SK-N-SH treated with all-trans-retinoic acid at 6 μM for 48 hours (cell line): ENCODE measurements around the gene PLIN1.

Source experiments
- ATAC-seq: fragments of 200-7000 bp; cut with Tn5 transposase; 3 replicates; pipeline ENCODE4 v1.9.1; 2020; ENCODE audit warnings: mild to moderate bottlenecking, moderate library complexity
- ARNTL ChIP-seq: fragments of 450-650 bp; formaldehyde crosslinking; IDR thresholded peaks from 2 replicates; pipeline ENCODE4 v1.5.0; 2020; ENCODE audit warnings: low read depth, mild to moderate bottlenecking, moderate library complexity, borderline replicate concordance
- BACH2 ChIP-seq: fragments of 250-450 bp; sonication (Bioruptor Pico); IDR thresholded peaks from 2 replicates; pipeline ENCODE4 v1.9.0; 2021; ENCODE audit warnings: mild to moderate bottlenecking, borderline replicate concordance
- CREB5 ChIP-seq: fragments of 250-450 bp; sonication (Bioruptor Pico); IDR thresholded peaks from 2 replicates; pipeline ENCODE4 v1.5.1; 2020; ENCODE audit warnings: low read depth, mild to moderate bottlenecking, moderate library complexity
- CSDC2 ChIP-seq: fragments of 250-450 bp; sonication (Bioruptor Pico); IDR thresholded peaks from 2 replicates; pipeline ENCODE4 v1.5.0; 2020; ENCODE audit warnings: mild to moderate bottlenecking, moderate library complexity
- ESRRG ChIP-seq: fragments of 250-450 bp; sonication (Bioruptor Pico); IDR thresholded peaks from 2 replicates; pipeline ENCODE4 v1.6.1; 2021; ENCODE audit warnings: mild to moderate bottlenecking
- GLIS3 ChIP-seq: fragments of 250-450 bp; sonication (Bioruptor Pico); IDR thresholded peaks from 2 replicates; pipeline ENCODE4 v1.5.0; 2020; ENCODE audit warnings: mild to moderate bottlenecking, moderate library complexity
- ISL1 ChIP-seq: fragments of 250-450 bp; sonication (Bioruptor Pico); IDR thresholded peaks from 2 replicates; pipeline ENCODE4 v2.1.2; 2022; ENCODE audit warnings: mild to moderate bottlenecking, moderate library complexity
- OSR1 ChIP-seq: fragments of 250-450 bp; sonication (Bioruptor Pico); IDR thresholded peaks from 2 replicates; pipeline ENCODE4 v1.8.0; 2022; ENCODE audit warnings: moderate library complexity, mild to moderate bottlenecking, inconsistent platforms
- PATZ1 ChIP-seq: fragments of 250-450 bp; sonication (Bioruptor Pico); IDR thresholded peaks from 2 replicates; pipeline ENCODE4 v1.8.0; 2020; ENCODE audit warnings: mild to moderate bottlenecking, moderate library complexity, borderline replicate concordance
- POU6F1 ChIP-seq: fragments of 250-450 bp; sonication (Bioruptor Pico); IDR thresholded peaks from 2 replicates; pipeline ENCODE4 v1.8.0; 2021; ENCODE audit warnings: low read depth, mild to moderate bottlenecking, moderate library complexity, borderline replicate concordance
- PPARA ChIP-seq: fragments of 250-450 bp; sonication (Bioruptor Pico); IDR thresholded peaks from 2 replicates; pipeline ENCODE4 v1.5.0; 2020; ENCODE audit warnings: mild to moderate bottlenecking, borderline replicate concordance
- RARB ChIP-seq: fragments of 250-450 bp; sonication (Bioruptor Pico); IDR thresholded peaks from 2 replicates; pipeline ENCODE4 v1.8.0; 2021; ENCODE audit warnings: mild to moderate bottlenecking, moderate library complexity
- SNAI2 ChIP-seq: fragments of 250-450 bp; sonication (Bioruptor Pico); IDR thresholded peaks from 2 replicates; pipeline ENCODE4 v1.5.0; 2020; ENCODE audit warnings: mild to moderate bottlenecking, moderate library complexity
- TCF4 ChIP-seq: fragments of 250-450 bp; sonication (Bioruptor Pico); IDR thresholded peaks from 2 replicates; pipeline ENCODE4 v1.8.0; 2021; ENCODE audit warnings: mild to moderate bottlenecking, moderate library complexity, borderline replicate concordance
- TOX ChIP-seq: fragments of 250-450 bp; sonication (Bioruptor Pico); IDR thresholded peaks from 2 replicates; pipeline ENCODE4 v1.8.0; 2021; ENCODE audit warnings: mild to moderate bottlenecking, moderate library complexity, borderline replicate concordance
- ZC3H10 ChIP-seq: fragments of 250-450 bp; sonication (Bioruptor Pico); IDR thresholded peaks from 2 replicates; pipeline ENCODE4 v1.5.1; 2021; ENCODE audit warnings: mild to moderate bottlenecking, moderate library complexity
- ZFP3 ChIP-seq: fragments of 250-450 bp; sonication (Bioruptor Pico); IDR thresholded peaks from 2 replicates; pipeline ENCODE4 v1.5.0; 2020; ENCODE audit warnings: mild to moderate bottlenecking, moderate library complexity
- ZFP30 ChIP-seq: fragments of 450-650 bp; formaldehyde crosslinking; IDR thresholded peaks from 2 replicates; pipeline ENCODE4 v1.5.0; 2022; ENCODE audit warnings: mild to moderate bottlenecking, moderate library complexity
- ZNF565 ChIP-seq: fragments of 450-650 bp; formaldehyde crosslinking; conservative IDR thresholded peaks from 2 replicates; pipeline ENCODE4 v1.5.0; 2020; ENCODE audit warnings: low read depth, mild to moderate bottlenecking, moderate library complexity
- ZNF70 ChIP-seq: fragments of 450-650 bp; formaldehyde crosslinking; IDR thresholded peaks from 2 replicates; pipeline ENCODE4 v1.5.0; 2020; ENCODE audit warnings: mild to moderate bottlenecking, moderate library complexity
- ZNF8 ChIP-seq: fragments of 450-650 bp; formaldehyde crosslinking; IDR thresholded peaks from 2 replicates; pipeline ENCODE4 v1.5.0; 2020; ENCODE audit warnings: mild to moderate bottlenecking, moderate library complexity

PLIN1 gene

GRCh38 chr15:89652666-89653065 is 26.5 kb downstream of the PLIN1 start:
- ATAC-seq, result no peak
- TF ChIP-seq RARB (CRISPR knock-in tag), result no peak
- TF ChIP-seq TCF4 (CRISPR knock-in tag), result no peak
- TF ChIP-seq ZNF70, result no peak
- no peak for TF ChIP-seq ISL1 (CRISPR knock-in tag)
- no peak for TF ChIP-seq PPARA
- no peak for TF ChIP-seq BACH2 (CRISPR knock-in tag)
- no peak for TF ChIP-seq OSR1 (CRISPR knock-in tag)

- TF ChIP-seq TCF4 (CRISPR knock-in tag), result no peak
- TF ChIP-seq ZFP30 (CRISPR knock-in tag), result no peak
- TF ChIP-seq SNAI2 (CRISPR knock-in tag), result no peak
- TF ChIP-seq CSDC2 (CRISPR knock-in tag), result no peak
- TF ChIP-seq ZC3H10 (CRISPR knock-in tag), result no peak
- ATAC-seq, result no peak
Measured at GRCh38 chr15:89652131-89652530, 27.0 kb downstream of the PLIN1 start.

- no peak for TF ChIP-seq ZNF565 (CRISPR knock-in tag)
- no peak for TF ChIP-seq ZFP30 (CRISPR knock-in tag)
- no peak for ATAC-seq
Measured at GRCh38 chr15:89649716-89650115, 29.5 kb downstream of the PLIN1 start.

- TF ChIP-seq ZNF8 (CRISPR knock-in tag) (no peak), BACH2 (CRISPR knock-in tag) (no peak), CREB5 (CRISPR knock-in tag) (no peak), ZFP3 (CRISPR knock-in tag) (no peak), CSDC2 (CRISPR knock-in tag) (no peak), OSR1 (CRISPR knock-in tag) (no peak)
- TF ChIP-seq, all 23 proteins: peak for 0
- ATAC-seq, result no peak
Measured at GRCh38 chr15:89649013-89649625, 30.0 kb downstream of the PLIN1 start.

- no peak for ATAC-seq
- TF ChIP-seq OSR1 (CRISPR knock-in tag), result no peak
- no peak for TF ChIP-seq CREB5 (CRISPR knock-in tag)
- TF ChIP-seq ESRRG (CRISPR knock-in tag), result no peak
- no peak for TF ChIP-seq SNAI2 (CRISPR knock-in tag)
- TF ChIP-seq TOX, result no peak
- no peak for TF ChIP-seq ZC3H10 (CRISPR knock-in tag)
- no peak for TF ChIP-seq PATZ1 (CRISPR knock-in tag)
- no peak for TF ChIP-seq ISL1 (CRISPR knock-in tag)
- no peak for TF ChIP-seq ZNF8 (CRISPR knock-in tag)
- no peak for TF ChIP-seq TCF4 (CRISPR knock-in tag)
- no peak for TF ChIP-seq ZNF565 (CRISPR knock-in tag)
- no peak for TF ChIP-seq ZFP30 (CRISPR knock-in tag)
- no peak for TF ChIP-seq BACH2 (CRISPR knock-in tag)
- TF ChIP-seq PPARA, result no peak
- TF ChIP-seq GLIS3 (CRISPR knock-in tag), result no peak
- no peak for TF ChIP-seq ZFP3 (CRISPR knock-in tag)
- no peak for TF ChIP-seq RARB (CRISPR knock-in tag)
- TF ChIP-seq POU6F1, result no peak
- TF ChIP-seq ARNTL (CRISPR knock-in tag), result no peak
- TF ChIP-seq ZNF70, result no peak
Measured at GRCh38 chr15:89648106-89649012, 30.8 kb downstream of the PLIN1 start.
